CD4-positive, alpha-beta memory T cell (primary cell): ENCODE measurements around the gene DICER1. TPM values are rescaled to one million over a fixed set of nuclear protein-coding genes. Genes with fewer than 3 reads are reported as not detected.

ENCODE experiments used
- CTCF ChIA-PET: fragments of 350-600 bp; sonication (Branson Sonifier 250); formaldehyde crosslinking; loops from one replicate; lab custom pipeline; 2021; ENCODE audit warnings: inconsistent platforms; ENCODE audit not compliant: partially characterized antibody; lab: Charles Lee
- POLR2A ChIA-PET: fragments of 350-600 bp; sonication (Branson Sonifier 250); formaldehyde crosslinking; loops from one replicate; lab custom pipeline; 2021; ENCODE audit not compliant: partially characterized antibody; lab: Charles Lee
- DNase-seq, 5 donors: peaks; one replicate each; pipeline versions ENCODE4 v3.0.0 to v3.0.0-alpha.2; 2020 to 2022; ENCODE audit warnings: mixed read lengths in 1 of 5
- H3K27ac ChIP-seq: one replicate; pipeline ENCODE4 v1.7.0; 2013; ENCODE audit warnings: low read depth, low read length
- H3K27me3 ChIP-seq: 2 replicates; pipeline ENCODE4 v1.7.0; 2013; ENCODE audit warnings: mild to moderate bottlenecking, low read length, moderate library complexity; ENCODE audit not compliant: insufficient read depth
- H3K36me3 ChIP-seq: 2 replicates; pipeline ENCODE4 v1.7.0; 2013; ENCODE audit warnings: mild to moderate bottlenecking, low read length, moderate library complexity; ENCODE audit not compliant: insufficient read depth
- H3K4me1 ChIP-seq: 2 replicates; pipeline ENCODE4 v1.7.0; 2013; ENCODE audit warnings: mild to moderate bottlenecking, low read length, moderate library complexity; ENCODE audit not compliant: insufficient read depth
- H3K4me3 ChIP-seq, 2 donors: one replicate each; pipeline ENCODE4 v1.7.0; 2013; ENCODE audit warnings: low read length in 2 of 2, mild to moderate bottlenecking in 1 of 2
- H3K9me3 ChIP-seq, 2 donors: one replicate each; pipeline ENCODE4 v1.7.0; 2013; ENCODE audit warnings: low read length in 2 of 2, control low read depth in 1 of 2; ENCODE audit not compliant: control insufficient read depth in 1 of 2
- H3K27ac Mint-ChIP-seq, 7 donors: one replicate each; pipeline ENCODE4 v1.8.0; 2020 to 2021; ENCODE audit warnings: mixed read lengths in 7 of 7, mild to moderate bottlenecking in 6 of 7, inconsistent platforms in 3 of 7, moderate library complexity in 3 of 7
- H3K27me3 Mint-ChIP-seq, 2 donors: one replicate each; pipeline ENCODE4 v1.8.0; 2020 to 2021; ENCODE audit warnings: mixed read lengths in 2 of 2
- H3K36me3 Mint-ChIP-seq, 2 donors: one replicate each; pipeline ENCODE4 v1.8.0; 2020 to 2021; ENCODE audit warnings: mixed read lengths in 2 of 2, inconsistent platforms in 1 of 2, mild to moderate bottlenecking in 1 of 2
- H3K4me1 Mint-ChIP-seq, 4 donors: one replicate each; pipeline ENCODE4 v1.8.0; 2020 to 2021; ENCODE audit warnings: mixed read lengths in 4 of 4, mild to moderate bottlenecking in 1 of 4
- H3K4me3 Mint-ChIP-seq, 8 donors: one replicate each; pipeline ENCODE4 v1.8.0; 2020 to 2021; ENCODE audit warnings: mixed read lengths in 8 of 8, mild to moderate bottlenecking in 7 of 8, moderate library complexity in 6 of 8, inconsistent platforms in 3 of 8
- H3K9me3 Mint-ChIP-seq, 8 donors: one replicate each; pipeline ENCODE4 v1.8.0; 2020 to 2021; ENCODE audit warnings: mixed read lengths in 8 of 8, mild to moderate bottlenecking in 5 of 8, inconsistent platforms in 3 of 8, moderate library complexity in 1 of 8
- intact Hi-C: fragments of 100-400 bp; cut with micrococcal nuclease; formaldehyde crosslinking; loops from one replicate; pipeline ENCODE4 v1.15.1; 2023
- polyA plus RNA-seq, 2 donors: library from polyadenylated mRNA; unstranded; fragments of 300-500 nt; fragmentation: Illumina TruSeq; gene quantifications; one replicate each; pipeline ENCODE4 v1.2.3, GENCODE V29; 2021
- total RNA-seq, 2 experiments: library from RNA; stranded (reverse); gene quantifications; one replicate each; pipeline ENCODE4 v1.2.3, GENCODE V29; 2021

DICER1 gene
- total and polyA plus RNA-seq, 4 experiments from 2014 or later: 8.8 to 62.8 (median 36.8) TPM

DNA sequence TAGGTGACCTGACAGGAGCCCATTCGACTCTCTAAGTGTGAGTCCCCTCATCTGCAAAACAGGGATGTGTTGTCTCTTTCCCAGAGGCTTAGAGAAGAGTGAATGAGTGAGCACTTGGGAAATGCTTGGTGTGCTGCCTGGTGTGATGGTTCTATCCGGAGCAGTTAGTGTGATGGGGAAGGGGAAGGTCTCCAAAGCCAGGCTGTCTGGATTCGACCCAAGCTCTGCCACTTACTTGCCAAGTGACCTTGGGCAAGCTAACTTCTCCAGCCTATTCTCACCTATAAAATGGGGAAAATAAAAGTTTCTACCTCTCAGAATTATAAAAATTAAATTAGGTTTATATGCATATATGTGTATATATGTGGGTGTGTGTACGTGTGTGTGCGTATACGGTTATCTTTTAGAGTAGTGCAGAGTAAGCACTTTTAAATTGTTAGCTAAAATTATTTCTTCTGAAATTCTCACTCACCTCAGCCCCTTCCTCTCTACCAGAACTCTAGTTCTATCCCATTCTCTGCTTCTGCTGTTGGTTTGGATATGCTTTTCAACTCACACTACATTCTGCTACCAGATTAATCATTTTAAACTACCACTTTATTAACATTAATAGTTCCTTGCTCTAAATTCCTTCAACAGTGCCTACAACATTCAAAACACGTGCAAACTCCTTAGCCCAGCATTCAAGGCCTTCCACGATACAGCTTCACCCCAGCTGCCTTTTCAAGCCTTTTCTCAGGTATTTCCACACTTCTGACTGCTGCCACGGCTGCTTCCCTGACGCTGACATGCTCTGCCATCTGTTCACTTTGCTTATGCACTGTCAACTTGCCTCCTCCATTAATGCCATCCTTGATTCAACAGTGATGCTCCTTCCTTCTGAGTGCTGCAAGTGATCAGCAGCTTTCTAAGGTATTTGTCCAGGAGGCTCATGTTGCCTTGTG lies 55.3 kb downstream of the DICER1 start:
- no peak for DNase-seq
- Histone ChIP-seq H3K9me3 (no peaks in the 10 kb centered on the region), H3K27ac (no peak overlapping the region), H3K36me3 (peaks cover 41% of the 10 kb centered on the region), H3K27me3 (no peaks in the 10 kb centered on the region), H3K4me3 (no peak overlapping the region), H3K4me1 (no peaks in the 10 kb centered on the region)
- Mint-ChIP-seq H3K27me3 (no peaks in the 10 kb centered on the region), H3K4me1 (peaks cover 18 to 32% (median 23%) of the 10 kb centered on the region in 4 donors), H3K36me3 (peaks cover 46 to 73% of the 10 kb centered on the region in 2 donors), H3K4me3 (no peak overlapping the region), H3K27ac (peak overlapping the region in 2 of 7 donors; percentile 21 to 48), H3K9me3 (no peaks in the 10 kb centered on the region)
- ChIA-PET CTCF (interaction anchor here (1.1 kb wide), 1 partner anchor 9 kb away, joined by 3 read pairs; no protein-coding TSS in a partner anchor), POLR2A (no interaction called here)
- intact Hi-C loops: no loop called here

DNA sequence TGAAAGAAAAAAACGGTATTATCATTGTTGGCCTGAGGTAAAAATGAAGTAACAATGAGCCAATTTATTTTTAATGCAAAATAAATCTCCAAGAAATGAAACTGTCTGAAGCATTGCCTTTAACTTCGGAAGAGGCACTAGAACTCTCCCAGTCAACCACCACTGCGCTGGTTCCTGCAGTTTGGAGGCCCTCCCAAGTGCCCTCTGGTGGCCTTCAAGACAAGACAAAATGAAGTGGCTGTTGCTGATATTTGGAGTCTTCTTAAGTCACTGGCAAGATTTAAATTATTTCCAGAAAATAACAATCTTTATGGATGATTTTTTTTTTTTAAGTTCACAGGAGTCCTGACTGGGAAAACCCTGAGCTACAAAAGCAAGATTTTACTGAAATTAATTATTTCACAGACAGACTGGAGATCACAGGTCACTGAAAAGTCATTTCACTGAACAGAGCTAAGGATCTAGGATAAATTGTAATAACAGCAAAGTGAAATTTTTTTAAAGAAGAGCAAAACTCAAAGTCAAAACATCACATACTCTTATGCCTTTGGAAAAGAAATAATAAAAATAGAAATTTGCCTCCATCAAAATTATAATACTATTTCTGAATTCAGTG lies 58.2 kb downstream of the DICER1 start:
- Mint-ChIP-seq H3K4me1 (peaks cover 18 to 32% (median 23%) of the 10 kb centered on the region in 4 donors), H3K36me3 (peaks cover 49 to 80% of the 10 kb centered on the region in 2 donors), H3K9me3 (no peaks in the 10 kb centered on the region), H3K27ac (peak overlapping the region in 3 of 7 donors; percentile 8 to 80 (median 29)), H3K4me3 (no peak overlapping the region), H3K27me3 (no peaks in the 10 kb centered on the region)
- ChIA-PET POLR2A (no interaction called here), CTCF (interaction anchor here (0.7 to 1.9 kb wide), 3 partner anchors 9 to 197 kb away, joined by 3 to 8 read pairs (median 4); no protein-coding TSS in a partner anchor)
- Histone ChIP-seq H3K27ac (no peak overlapping the region), H3K9me3 (no peaks in the 10 kb centered on the region), H3K4me3 (no peak overlapping the region), H3K36me3 (peaks cover 45% of the 10 kb centered on the region), H3K4me1 (no peaks in the 10 kb centered on the region), H3K27me3 (no peaks in the 10 kb centered on the region)
- intact Hi-C loops: no loop called here
- DNase-seq: peak; percentile 13 to 38 (median 20)

DNA sequence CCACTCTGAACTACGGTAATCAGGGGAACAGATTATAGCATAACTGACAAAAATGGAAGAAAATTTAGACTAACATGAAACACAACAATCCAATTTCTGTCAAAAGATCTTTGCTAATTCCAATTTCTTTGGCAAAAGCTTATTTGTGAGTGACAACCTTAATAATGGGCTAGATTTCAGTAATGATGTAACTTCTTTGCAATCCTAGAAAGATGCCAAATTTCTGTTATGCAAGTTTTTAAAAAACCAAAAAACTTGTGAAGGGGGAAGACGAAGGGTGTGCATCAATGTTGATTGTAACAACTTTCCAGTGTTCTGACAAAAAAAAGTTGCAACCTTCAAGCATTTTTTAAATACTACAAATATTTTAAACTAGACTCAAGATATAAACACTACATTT lies 59.9 kb downstream of the DICER1 start:
- peaks cover 46 to 79% of the 10 kb centered on the region in 2 donors for H3K36me3 Mint-ChIP-seq
- H3K4me3 Mint-ChIP-seq: no peak overlapping the region
- H3K4me1 Mint-ChIP-seq: peaks cover 13 to 25% (median 21%) of the 10 kb centered on the region in 4 donors
- Histone ChIP-seq H3K9me3 (no peaks in the 10 kb centered on the region), H3K4me1 (no peaks in the 10 kb centered on the region), H3K4me3 (no peak overlapping the region), H3K27ac (no peak overlapping the region), H3K36me3 (peaks cover 43% of the 10 kb centered on the region), H3K27me3 (no peaks in the 10 kb centered on the region)
- ChIA-PET CTCF (no interaction called here), POLR2A (no interaction called here)
- intact Hi-C loops: no loop called here
- no peaks in the 10 kb centered on the region for H3K9me3 Mint-ChIP-seq
- no peaks in the 10 kb centered on the region for H3K27me3 Mint-ChIP-seq
- H3K27ac Mint-ChIP-seq: no peak overlapping the region
- no peak for DNase-seq

DNA sequence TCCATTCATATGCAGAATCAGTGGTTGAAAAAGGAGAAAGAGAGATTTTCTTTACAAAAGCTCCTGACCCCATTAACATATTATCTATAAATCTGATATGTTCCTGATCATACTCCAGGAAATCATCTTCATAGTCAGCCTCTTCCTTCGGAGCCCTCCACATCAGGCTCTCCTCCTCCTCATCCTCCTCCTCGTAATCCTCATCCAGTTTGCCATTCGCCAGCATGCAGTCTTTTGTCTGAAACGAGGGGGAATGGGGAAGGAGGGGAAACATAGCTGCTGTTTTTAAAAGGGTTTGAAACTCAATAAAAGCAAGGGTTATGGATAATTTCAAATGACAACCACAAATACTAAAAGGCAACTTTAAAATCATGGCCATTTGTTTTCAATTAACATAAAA lies 60.9 kb downstream of the DICER1 start:
- Mint-ChIP-seq H3K9me3 (no peaks in the 10 kb centered on the region), H3K27me3 (no peaks in the 10 kb centered on the region), H3K4me3 (no peak overlapping the region), H3K36me3 (peaks cover 47 to 79% of the 10 kb centered on the region in 2 donors), H3K4me1 (peaks cover 10 to 21% (median 15%) of the 10 kb centered on the region in 4 donors), H3K27ac (peak overlapping the region in 1 of 7 donors; percentile 42)
- no peak overlapping the region for H3K4me3 ChIP-seq
- H3K9me3 ChIP-seq: no peaks in the 10 kb centered on the region
- peaks cover 38% of the 10 kb centered on the region for H3K36me3 ChIP-seq
- no peak for DNase-seq
- no peaks in the 10 kb centered on the region for H3K27me3 ChIP-seq
- intact Hi-C loops: no loop called here
- H3K4me1 ChIP-seq: no peaks in the 10 kb centered on the region
- POLR2A ChIA-PET: no interaction called here
- no peak overlapping the region for H3K27ac ChIP-seq
- CTCF ChIA-PET: no interaction called here

DNA sequence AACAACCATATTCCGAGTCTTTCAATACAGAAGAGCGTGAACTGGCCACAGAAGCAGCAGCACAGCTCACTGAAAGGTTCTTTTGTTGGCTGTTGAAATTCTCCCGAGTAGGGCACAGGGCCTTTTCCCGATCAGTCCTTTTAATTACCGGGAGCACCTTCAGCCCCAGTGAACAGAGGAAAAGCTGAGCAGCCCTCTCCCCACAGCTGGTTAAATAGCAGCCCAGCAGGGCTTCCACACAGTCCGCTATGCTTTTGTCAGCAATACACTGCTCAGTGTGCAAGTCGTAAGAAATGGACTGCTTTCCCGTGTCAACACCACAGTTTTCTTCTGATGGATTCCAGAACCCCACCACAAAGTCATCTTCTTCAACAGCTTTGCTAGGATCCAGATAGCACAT lies 61.3 kb downstream of the DICER1 start:
- Histone ChIP-seq H3K4me3 (no peak overlapping the region), H3K27ac (no peak overlapping the region), H3K27me3 (no peaks in the 10 kb centered on the region), H3K36me3 (peaks cover 35% of the 10 kb centered on the region), H3K4me1 (no peaks in the 10 kb centered on the region), H3K9me3 (no peaks in the 10 kb centered on the region)
- DNase-seq: no peak
- H3K27me3 Mint-ChIP-seq: no peaks in the 10 kb centered on the region
- CTCF ChIA-PET: no interaction called here
- H3K27ac Mint-ChIP-seq: no peak overlapping the region
- peaks cover 10 to 21% (median 13%) of the 10 kb centered on the region in 4 donors for H3K4me1 Mint-ChIP-seq
- peaks cover 52 to 79% of the 10 kb centered on the region in 2 donors for H3K36me3 Mint-ChIP-seq
- no peaks in the 10 kb centered on the region for H3K9me3 Mint-ChIP-seq
- POLR2A ChIA-PET: no interaction called here
- intact Hi-C loops: no loop called here
- H3K4me3 Mint-ChIP-seq: no peak overlapping the region

DNA sequence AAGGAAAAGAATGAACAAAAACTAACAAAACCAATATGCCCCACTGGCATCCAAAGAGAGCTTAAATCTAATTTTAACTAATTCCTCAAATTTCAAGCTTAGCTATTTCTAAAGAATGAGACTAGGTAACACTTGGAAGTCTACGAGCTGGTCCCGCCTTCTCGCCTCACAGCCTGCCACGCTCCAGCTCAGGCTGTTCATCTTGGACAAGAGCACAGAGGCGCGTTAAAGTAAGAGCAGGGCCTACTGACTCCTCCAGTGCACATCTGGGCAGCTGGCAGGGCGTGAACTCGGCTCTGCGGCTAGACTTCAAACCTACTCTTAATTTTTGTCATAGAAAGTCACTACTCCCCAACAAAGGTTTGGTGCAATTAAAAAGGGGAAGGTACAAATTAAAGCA lies 64.6 kb downstream of the DICER1 start:
- Histone ChIP-seq H3K27me3 (no peaks in the 10 kb centered on the region), H3K27ac (no peak overlapping the region), H3K9me3 (no peaks in the 10 kb centered on the region), H3K36me3 (peaks cover 42% of the 10 kb centered on the region), H3K4me1 (no peaks in the 10 kb centered on the region), H3K4me3 (no peak overlapping the region)
- no peak overlapping the region for H3K27ac Mint-ChIP-seq
- POLR2A ChIA-PET: no interaction called here
- CTCF ChIA-PET: interaction anchor here (0.9 to 2.1 kb wide), 3 partner anchors 9 to 401 kb away, joined by 3 to 5 read pairs (median 3); no protein-coding TSS in a partner anchor
- H3K4me1 Mint-ChIP-seq: no peaks in the 10 kb centered on the region
- no peaks in the 10 kb centered on the region for H3K9me3 Mint-ChIP-seq
- DNase-seq: no peak
- H3K27me3 Mint-ChIP-seq: no peaks in the 10 kb centered on the region
- peaks cover 74 to 90% of the 10 kb centered on the region in 2 donors for H3K36me3 Mint-ChIP-seq
- no peak overlapping the region for H3K4me3 Mint-ChIP-seq
- intact Hi-C loops: no loop called here

DNA sequence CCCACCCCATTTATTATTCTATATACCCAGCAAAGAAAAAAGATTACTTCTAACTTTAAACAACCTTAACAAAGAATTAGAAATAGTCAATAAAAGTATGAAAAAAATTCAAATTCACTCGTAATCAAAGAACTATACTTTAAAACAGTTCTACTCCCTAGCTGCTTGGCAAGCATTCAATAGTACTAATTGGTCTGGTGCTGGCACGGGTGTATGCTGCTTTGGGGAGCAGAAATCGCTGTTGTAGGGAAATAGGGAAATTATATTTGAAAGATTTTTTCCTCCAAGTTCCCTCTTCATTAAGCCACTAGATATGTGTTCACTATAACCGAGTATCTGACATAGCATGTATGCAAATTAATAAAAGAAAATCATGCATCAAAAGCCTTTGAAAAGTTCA lies 65.7 kb downstream of the DICER1 start:
- no peaks in the 10 kb centered on the region for H3K9me3 ChIP-seq
- ChIA-PET POLR2A (no interaction called here), CTCF (no interaction called here)
- H3K4me1 ChIP-seq: no peaks in the 10 kb centered on the region
- intact Hi-C loops: no loop called here
- H3K36me3 Mint-ChIP-seq: peaks cover 72 to 91% of the 10 kb centered on the region in 2 donors
- H3K27me3 ChIP-seq: no peaks in the 10 kb centered on the region
- no peak overlapping the region for H3K27ac Mint-ChIP-seq
- H3K36me3 ChIP-seq: peaks cover 41% of the 10 kb centered on the region
- no peaks in the 10 kb centered on the region for H3K9me3 Mint-ChIP-seq
- DNase-seq: no peak
- no peaks in the 10 kb centered on the region for H3K4me1 Mint-ChIP-seq
- H3K27me3 Mint-ChIP-seq: no peaks in the 10 kb centered on the region
- no peak overlapping the region for H3K4me3 Mint-ChIP-seq
- H3K4me3 ChIP-seq: no peak overlapping the region
- H3K27ac ChIP-seq: no peak overlapping the region
